HCT116 (cell line): ENCODE results near the gene PAK6. TPM values are rescaled to one million over a fixed set of nuclear protein-coding genes. Genes with fewer than 3 reads are reported as not detected.

ENCODE experiments used
- ATAC-seq: fragments of 200-7000 bp; cut with Tn5 transposase; 2 replicates; pipeline ENCODE4 v1.9.1; 2020; ENCODE audit warnings: mild to moderate bottlenecking, moderate library complexity
- BruUV-seq: library from RNA; stranded (reverse); fragments of 400-500 nt; replicated peaks from 2 replicates; lab custom pipeline; 2021; lab: Mats Ljungman, UMichigan
- CTCF ChIA-PET: fragments of 300-600 bp; sonication (Branson Sonifier 250); formaldehyde crosslinking; loops from one replicate; lab custom pipeline; 2021; ENCODE audit warnings: antibody characterized with exemption; lab: Charles Lee
- POLR2A ChIA-PET: fragments of 300-600, 350-600 bp; sonication (Branson Sonifier 250); formaldehyde crosslinking; loops from one replicate; lab custom pipeline; 2021; ENCODE audit warnings: antibody characterized with exemption; lab: Charles Lee
- RAD21 ChIA-PET, 2 experiments: fragments of 300-600 bp; sonication (Branson Sonifier 250); formaldehyde crosslinking; loops; one replicate each; lab custom pipeline; 2023; ENCODE audit warnings: low total read pairs in 2 of 2; ENCODE audit not compliant: uncharacterized antibody in 2 of 2, unreplicated experiment in 2 of 2, low non-redundant PET in 1 of 2; lab: Charles Lee
- DNase-seq: peaks from one replicate; pipeline ENCODE4 v3.0.0-alpha.2; 2010; ENCODE audit warnings: low read depth, low spot score
- H2AFZ ChIP-seq: fragments of 200-600 bp; shearing (Covaris generic), sonication (generic); 2 replicates; pipeline ENCODE4 v1.6.1; 2017; ENCODE audit warnings: low read depth, mixed run types, mixed read lengths, antibody characterized with exemption, low read length; ENCODE audit not compliant: poor library complexity, severe bottlenecking
- H3K27ac ChIP-seq: 2 replicates; pipeline ENCODE4 v1.5.1; 2012; ENCODE audit warnings: low read depth, low read length
- H3K27me3 ChIP-seq: fragments of 200-600 bp; sonication (generic); 2 replicates; pipeline ENCODE4 v1.6.1; 2016; ENCODE audit warnings: mixed run types, low read length, mixed read lengths; ENCODE audit not compliant: insufficient read depth
- H3K36me3 ChIP-seq, 2 experiments: fragments of 200-500 bp in 1 of 2; fragments of 200-600 bp in 1 of 2; sonication (Bioruptor generic) in 1 of 2; sonication (generic) in 1 of 2; 2 replicates each; pipeline versions ENCODE4 v1.5.1 to v1.6.1; 2014 to 2016; ENCODE audit warnings: low read length in 2 of 2, inconsistent platforms in 1 of 2, mixed read lengths in 1 of 2, mixed run types in 1 of 2; ENCODE audit not compliant: insufficient read depth in 2 of 2, control insufficient read depth in 1 of 2
- H3K4me1 ChIP-seq, 2 experiments: fragments of 200-600 bp in 1 of 2; sonication (generic) in 1 of 2; 2 replicates each; pipeline versions ENCODE4 v1.5.1 to v1.6.1; 2012 to 2017; ENCODE audit warnings: low read length in 2 of 2, inconsistent platforms in 1 of 2, mild to moderate bottlenecking in 1 of 2, mixed read lengths in 1 of 2, mixed run types in 1 of 2, moderate library complexity in 1 of 2; ENCODE audit not compliant: insufficient read depth in 2 of 2, control insufficient read depth in 1 of 2
- H3K4me2 ChIP-seq: fragments of 200-600 bp; sonication (generic); 2 replicates; pipeline ENCODE4 v1.6.1; 2017; ENCODE audit warnings: mixed run types, low read length, mixed read lengths
- H3K4me3 ChIP-seq, 2 experiments: fragments of 200-600 bp in 1 of 2; sonication (generic) in 1 of 2; replicated peaks in 1 of 2; 2 replicates each; pipeline ENCODE4 v1.5.1; 2011 to 2016; ENCODE audit warnings: low read length in 2 of 2, control low read depth in 1 of 2, low read depth in 1 of 2, mild to moderate bottlenecking in 1 of 2, mixed read lengths in 1 of 2, mixed run types in 1 of 2
- H3K79me2 ChIP-seq: fragments of 200-600 bp; sonication (generic); 2 replicates; pipeline ENCODE4 v1.6.1; 2017; ENCODE audit warnings: mild to moderate bottlenecking, mixed run types, low read length, moderate library complexity, mixed read lengths; ENCODE audit not compliant: insufficient read depth
- H3K9ac ChIP-seq: fragments of 200-600 bp; sonication (generic); 2 replicates; pipeline ENCODE4 v1.6.1; 2016; ENCODE audit warnings: low read length, mixed read lengths
- H3K9me2 ChIP-seq: fragments of 200-600 bp; sonication (generic), shearing (Covaris generic); 2 replicates; pipeline ENCODE4 v1.6.1; 2017; ENCODE audit warnings: mixed run types, mild to moderate bottlenecking, moderate library complexity; ENCODE audit not compliant: insufficient read depth
- H3K9me3 ChIP-seq, 2 experiments: fragments of 200-500 bp in 1 of 2; fragments of 200-600 bp in 1 of 2; sonication (Bioruptor generic) in 1 of 2; sonication (generic) in 1 of 2; 2 replicates each; pipeline ENCODE4 v1.6.1; 2014 to 2017; ENCODE audit warnings: low read length in 2 of 2, mixed read lengths in 2 of 2, inconsistent platforms in 1 of 2, low read depth in 1 of 2, mild to moderate bottlenecking in 1 of 2, mixed run types in 1 of 2, moderate library complexity in 1 of 2; ENCODE audit not compliant: control insufficient read depth in 1 of 2, insufficient read depth in 1 of 2
- H4K20me1 ChIP-seq: fragments of 200-600 bp; sonication (generic), shearing (Covaris generic); 2 replicates; pipeline ENCODE4 v1.6.1; 2017; ENCODE audit warnings: mixed run types, mild to moderate bottlenecking, moderate library complexity; ENCODE audit not compliant: insufficient read depth
- ATF3 ChIP-seq: IDR thresholded peaks from 2 replicates; pipeline ENCODE4 v1.6.1; 2012
- ELF1 ChIP-seq: IDR thresholded peaks from 2 replicates; pipeline ENCODE4 v1.6.1; 2012; ENCODE audit warnings: low read depth, borderline replicate concordance
- EZH2phosphoT487 ChIP-seq: fragments of 200-600 bp; IDR thresholded peaks from 2 replicates; pipeline ENCODE4 v1.6.1; 2018; ENCODE audit warnings: antibody characterized with exemption, borderline replicate concordance
- POLR2A ChIP-seq: IDR thresholded peaks from 2 replicates; pipeline ENCODE4 v1.7.0; 2011; ENCODE audit warnings: borderline replicate concordance; ENCODE audit not compliant: insufficient read depth, insufficient read length; ENCODE audit errors: extremely low read depth
- SIN3A ChIP-seq: IDR thresholded peaks from 2 replicates; pipeline ENCODE4 v1.6.1; 2012; ENCODE audit warnings: low read depth
- SP1 ChIP-seq: IDR thresholded peaks from 2 replicates; pipeline ENCODE4 v1.6.1; 2012; ENCODE audit warnings: low read depth
- SRF ChIP-seq: IDR thresholded peaks from 2 replicates; pipeline ENCODE4 v1.6.1; 2012; ENCODE audit warnings: low read depth
- ZFX ChIP-seq: fragments of 450-650 bp; IDR thresholded peaks from 2 replicates; pipeline ENCODE4 v1.6.1; 2017
- intact Hi-C: fragments of 100-400 bp; cut with micrococcal nuclease; formaldehyde crosslinking; loops from 2 replicates; pipeline ENCODE4 v1.10.0; 2022
- total RNA-seq: library from RNA; stranded (reverse); gene quantifications from one replicate; pipeline ENCODE4 v1.2.1, GENCODE V29; 2021; ENCODE audit not compliant: unreplicated experiment

The PAK6 gene
- total RNA-seq, 1 experiment from 2014 or later = 19.9 TPM

- TF ChIP-seq ATF3 (no peak), SIN3A (no peak), EZH2phosphoT487 (no peak), ZFX (no peak), SP1 (no peak), POLR2A (no peak), ELF1 (no peak)
- TF ChIP-seq, all 23 proteins: peak for 0
Measured at GRCh38 chr15:40267670-40268069, 28.8 kb downstream of the PAK6 start (continued).

- RAD21 ChIA-PET = no interaction called here
Measured at GRCh38 chr15:40269604-40270003, 30.7 kb downstream of the PAK6 start.

More at GRCh38 chr15:40269604-40270003, 30.7 kb downstream of the PAK6 start:
- ATAC-seq (no peak), DNase-seq (no peak)
- H3K79me2 ChIP-seq = no peaks in the 10 kb centered on the region
- intact Hi-C loops = loop anchor here (5.0 to 10.0 kb wide), 2 partner anchors 485 to 1562 kb away; partner anchors contain the start of gene FSIP1
- H3K9me2 ChIP-seq = no peaks in the 10 kb centered on the region
- peaks cover 17 to 28% of the 10 kb centered on the region in 2 experiments for H3K4me1 ChIP-seq
- no peak overlapping the region for H3K27ac ChIP-seq
- no peaks in the 10 kb centered on the region for H3K27me3 ChIP-seq
- no TSS peak for BruUV-seq
- no peak overlapping the region for H3K9ac ChIP-seq
- H2AFZ ChIP-seq = no peak overlapping the region
- POLR2A ChIA-PET = no interaction called here
- H3K4me3 ChIP-seq = no peak overlapping the region
- no peaks in the 10 kb centered on the region for H3K9me3 ChIP-seq
- no peak overlapping the region for H3K4me2 ChIP-seq
- no peaks in the 10 kb centered on the region for H4K20me1 ChIP-seq
- TF ChIP-seq SRF = no peak
- peaks cover 0 to 3% of the 10 kb centered on the region in 2 experiments; a peak in 1 of 4 replicates for H3K36me3 ChIP-seq
- CTCF ChIA-PET = interaction anchor here (1.0 kb wide), 1 partner anchor 10 kb away, joined by 3 read pairs; no protein-coding TSS in a partner anchor
